Left lung (tissue), 10 donors: Measurements from ENCODE around the gene CAPZA3. TPM values are rescaled to one million over a fixed set of nuclear protein-coding genes. Genes with fewer than 3 reads are reported as not detected.

Experiments
- ATAC-seq: fragments of 200-7000 bp; cut with Tn5 transposase; one replicate; pipeline ENCODE4 v1.9.1; 2020; ENCODE audit warnings: moderate library complexity
- DNase-seq, 4 donors: peaks; one replicate each; pipeline ENCODE4 v3.0.0-alpha.2; 2013 to 2020
- H3K27ac ChIP-seq, 2 donors: fragments of 200-600 bp; sonication (generic) in 1 of 2; one replicate each; pipeline versions ENCODE4 v1.5.0 to v1.8.0; 2020 to 2021
- H3K27me3 ChIP-seq, 2 donors: fragments of 200-600 bp; sonication (generic) in 1 of 2; one replicate each; pipeline versions ENCODE4 v1.5.0 to v1.8.0; 2020 to 2021
- H3K36me3 ChIP-seq, 2 donors: fragments of 200-600 bp; sonication (generic) in 1 of 2; one replicate each; pipeline versions ENCODE4 v1.5.0 to v1.8.0; 2020 to 2021
- H3K4me1 ChIP-seq, 2 donors: fragments of 200-600 bp; one replicate each; pipeline ENCODE4 v1.8.0; 2021
- H3K4me3 ChIP-seq, 2 donors: fragments of 200-600 bp; sonication (generic) in 1 of 2; one replicate each; pipeline versions ENCODE4 v1.5.0 to v1.8.0; 2020 to 2021; ENCODE audit warnings: mild to moderate bottlenecking in 1 of 2
- H3K9me3 ChIP-seq, 2 donors: fragments of 200-600 bp; sonication (generic) in 1 of 2; one replicate each; pipeline versions ENCODE4 v1.5.0 to v1.8.0; 2020 to 2021
- intact Hi-C, 2 donors: fragments of 100-400 bp; cut with DNase I; formaldehyde crosslinking; loops; one replicate each; pipeline versions ENCODE4 v1.11.2 to v1.14.2; 2022
- polyA plus RNA-seq, 6 donors: library from polyadenylated mRNA; unstranded; fragments of 120-200 nt; gene quantifications; one replicate each; pipeline ENCODE4 v1.2.1, GENCODE V29; 2013; ENCODE audit not compliant: insufficient read length in 6 of 6
- total RNA-seq, 2 donors: library from RNA; stranded (reverse); fragmentation: NEBNext Ultra II Directional; extraction: Animal tissue kit (Norgen Biotek cat#: 25700); gene quantifications; one replicate each; pipeline ENCODE4 v1.2.1, GENCODE V29; 2021
- TF ChIP-seq, protein P1 (sequence below), 2 donors: fragments of 200-600 bp; sonication (generic) in 1 of 2; IDR thresholded peaks; one replicate each; pipeline versions ENCODE4 v1.5.0 to v1.8.0; 2021; ENCODE audit warnings: antibody characterized with exemption in 2 of 2
- donor health status: DM: no; HTN: yes; CAD: no.
- donor health status: DM: no; HTN: no; CAD: no.

CAPZA3 gene
- total and polyA plus RNA-seq, 8 donors: 0.46 to 2.1 (median 1.3) TPM; not detected in 2

DNA sequence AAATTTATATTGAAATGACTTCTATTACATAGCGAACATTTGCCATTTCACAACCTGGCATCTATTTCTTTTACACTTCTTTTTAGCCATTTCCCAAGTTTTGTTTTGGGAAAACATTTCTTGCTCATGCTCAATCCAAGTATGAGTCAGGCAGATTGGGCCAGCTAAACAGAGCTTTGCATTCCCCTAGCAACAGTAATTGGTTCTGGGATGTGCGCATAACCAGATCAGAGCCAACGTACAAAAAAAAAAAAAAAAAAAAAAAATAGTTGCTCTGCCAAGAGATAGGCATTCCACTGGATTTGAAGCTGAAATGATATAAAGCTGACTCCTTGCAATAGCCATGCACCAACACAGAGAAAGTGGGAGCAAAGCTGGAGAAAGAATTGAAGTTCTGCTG, 37.6 kb upstream of the CAPZA3 start:
- peak in 1 of 4 donors; percentile 7 for DNase-seq
- no peak overlapping the region for H3K27ac ChIP-seq
- TF ChIP-seq, protein P1, sequence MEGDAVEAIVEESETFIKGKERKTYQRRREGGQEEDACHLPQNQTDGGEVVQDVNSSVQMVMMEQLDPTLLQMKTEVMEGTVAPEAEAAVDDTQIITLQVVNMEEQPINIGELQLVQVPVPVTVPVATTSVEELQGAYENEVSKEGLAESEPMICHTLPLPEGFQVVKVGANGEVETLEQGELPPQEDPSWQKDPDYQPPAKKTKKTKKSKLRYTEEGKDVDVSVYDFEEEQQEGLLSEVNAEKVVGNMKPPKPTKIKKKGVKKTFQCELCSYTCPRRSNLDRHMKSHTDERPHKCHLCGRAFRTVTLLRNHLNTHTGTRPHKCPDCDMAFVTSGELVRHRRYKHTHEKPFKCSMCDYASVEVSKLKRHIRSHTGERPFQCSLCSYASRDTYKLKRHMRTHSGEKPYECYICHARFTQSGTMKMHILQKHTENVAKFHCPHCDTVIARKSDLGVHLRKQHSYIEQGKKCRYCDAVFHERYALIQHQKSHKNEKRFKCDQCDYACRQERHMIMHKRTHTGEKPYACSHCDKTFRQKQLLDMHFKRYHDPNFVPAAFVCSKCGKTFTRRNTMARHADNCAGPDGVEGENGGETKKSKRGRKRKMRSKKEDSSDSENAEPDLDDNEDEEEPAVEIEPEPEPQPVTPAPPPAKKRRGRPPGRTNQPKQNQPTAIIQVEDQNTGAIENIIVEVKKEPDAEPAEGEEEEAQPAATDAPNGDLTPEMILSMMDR (IDR thresholded peaks at IDR 0.05): no peak
- no peak overlapping the region for H3K4me3 ChIP-seq
- no peaks in the 10 kb centered on the region for H3K4me1 ChIP-seq
- no peaks in the 10 kb centered on the region for H3K9me3 ChIP-seq
- H3K27me3 ChIP-seq: no peaks in the 10 kb centered on the region
- peak; percentile 67 for ATAC-seq
- no peaks in the 10 kb centered on the region for H3K36me3 ChIP-seq
- intact Hi-C loops: no loop called here

DNA sequence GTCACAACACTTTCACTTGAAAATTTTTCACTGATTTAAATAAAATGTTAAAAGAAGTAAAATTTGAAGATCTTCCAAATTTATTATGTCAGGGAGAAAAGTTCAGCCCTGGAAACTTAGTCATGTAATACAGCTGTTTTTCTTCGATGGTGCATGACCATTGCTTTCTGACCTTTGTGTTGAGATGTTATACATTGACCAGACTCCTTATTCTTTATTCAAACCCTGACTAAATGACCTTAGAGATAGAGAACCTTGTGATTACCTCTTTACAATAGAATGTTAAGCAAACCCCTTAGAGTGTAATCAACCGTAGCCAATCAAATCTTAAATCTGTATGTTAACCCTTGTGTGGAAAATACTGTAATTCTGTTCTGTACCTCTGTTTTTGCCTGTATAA, 34.6 kb upstream of the CAPZA3 start:
- ATAC-seq (no peak), DNase-seq (no peak)
- H3K27me3 ChIP-seq: no peaks in the 10 kb centered on the region
- H3K4me1 ChIP-seq: no peaks in the 10 kb centered on the region
- H3K36me3 ChIP-seq: no peaks in the 10 kb centered on the region
- intact Hi-C loops: no loop called here
- peaks cover 0 to 13% of the 10 kb centered on the region in 2 donors for H3K9me3 ChIP-seq
- H3K27ac ChIP-seq: no peak overlapping the region
- TF ChIP-seq, protein P1 (IDR thresholded peaks at IDR 0.05): no peak
- no peak overlapping the region for H3K4me3 ChIP-seq

DNA sequence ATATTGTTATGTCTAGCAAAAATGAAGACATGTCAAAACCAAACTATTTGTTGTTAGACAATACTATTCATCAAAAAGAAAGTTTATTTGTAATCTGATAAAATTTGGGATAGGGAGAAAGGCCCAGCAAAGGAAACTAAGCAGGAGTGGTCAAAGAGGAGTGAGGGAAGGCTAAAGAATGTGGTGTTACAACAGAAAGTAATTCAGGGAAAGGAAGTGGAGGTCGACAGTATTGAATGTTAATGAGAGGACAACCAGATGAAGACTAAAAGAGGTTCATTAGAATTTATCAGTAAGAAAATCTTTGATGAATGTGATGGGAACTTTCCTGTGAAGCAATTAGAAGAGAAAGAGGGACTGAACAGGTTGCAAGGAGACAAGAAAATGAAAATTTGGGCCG, 34.0 kb upstream of the CAPZA3 start:
- Histone ChIP-seq H3K27me3 (no peaks in the 10 kb centered on the region), H3K27ac (no peak overlapping the region), H3K4me3 (no peak overlapping the region), H3K9me3 (peaks cover 0 to 13% of the 10 kb centered on the region in 2 donors), H3K4me1 (no peaks in the 10 kb centered on the region), H3K36me3 (no peaks in the 10 kb centered on the region)
- ATAC-seq: no peak
- intact Hi-C loops: no loop called here
- no peak for DNase-seq
- TF ChIP-seq, protein P1 (IDR thresholded peaks at IDR 0.05): no peak

DNA sequence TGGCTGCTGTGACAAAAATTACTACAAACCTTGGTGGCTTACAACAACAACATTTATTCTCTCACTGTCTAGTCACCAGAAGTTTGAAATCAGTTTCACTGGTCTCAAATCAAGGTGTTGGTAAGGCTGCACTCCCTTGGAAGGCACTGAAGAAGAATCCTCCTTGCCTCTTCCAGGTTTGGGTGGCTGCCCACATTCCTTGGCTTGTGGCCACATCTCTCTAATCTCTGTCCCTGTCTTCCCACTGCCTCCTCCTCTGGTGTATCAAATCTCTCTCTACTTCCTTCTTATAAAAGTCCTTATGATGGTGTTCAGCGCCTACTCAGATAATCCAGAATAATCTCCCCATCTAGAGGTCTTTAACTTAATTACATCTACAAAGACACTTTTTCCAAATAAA, 31.1 kb upstream of the CAPZA3 start:
- DNase-seq: no peak
- TF ChIP-seq, protein P1 (IDR thresholded peaks at IDR 0.05): no peak

DNA sequence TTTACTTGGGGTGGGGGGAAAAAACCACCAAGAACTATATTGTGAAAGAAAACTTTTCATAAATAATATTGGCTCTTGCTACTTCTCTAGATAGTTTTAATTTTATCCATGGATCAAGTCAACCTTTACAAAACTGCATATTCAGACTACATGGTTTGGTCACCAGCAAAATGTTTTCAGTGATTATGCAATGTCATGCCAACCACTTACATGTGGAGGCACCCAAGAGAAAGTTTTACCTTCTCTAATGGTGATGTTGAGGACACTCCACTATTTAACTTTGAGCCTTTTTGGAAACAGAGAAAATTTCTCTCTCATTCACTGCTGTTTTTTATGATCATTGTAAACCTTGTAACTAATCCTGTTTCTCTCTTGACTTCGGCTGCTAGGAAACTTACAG, 21.7 kb upstream of the CAPZA3 start:
- no peak overlapping the region for H3K4me3 ChIP-seq
- H3K9me3 ChIP-seq: no peaks in the 10 kb centered on the region
- H3K27ac ChIP-seq: no peak overlapping the region
- no peak for DNase-seq
- H3K27me3 ChIP-seq: no peaks in the 10 kb centered on the region
- TF ChIP-seq, protein P1 (IDR thresholded peaks at IDR 0.05): no peak
- no peaks in the 10 kb centered on the region for H3K36me3 ChIP-seq
- intact Hi-C loops: no loop called here
- peak; percentile 47 for ATAC-seq
- H3K4me1 ChIP-seq: no peaks in the 10 kb centered on the region

More for the DNA sequence above, 31.1 kb upstream of the CAPZA3 start:
- Histone ChIP-seq H3K27me3 (no peaks in the 10 kb centered on the region), H3K36me3 (no peaks in the 10 kb centered on the region), H3K4me1 (no peaks in the 10 kb centered on the region), H3K4me3 (no peak overlapping the region), H3K27ac (no peak overlapping the region), H3K9me3 (peaks cover 0 to 18% of the 10 kb centered on the region in 2 donors)
- intact Hi-C loops: no loop called here
- ATAC-seq: no peak
